ENCODE measurements around the gene GALNT2.

GALNT2 gene

GRCh38 chr1:230206976-230207375 lies 139.9 kb downstream of the GALNT2 start:
- Histone ChIP-seq H3K9me3 (replicated peaks; ENCODE audit: insufficient read depth, low read length) (no peaks in the 10 kb centered on the region), H3K27me3 (replicated peaks; ENCODE audit: insufficient read depth, low read length) (no peaks in the 10 kb centered on the region), H3F3A (ENCODE audit: insufficient read depth, low read length) (peaks cover 3% of the 10 kb centered on the region), H3K36me3 (replicated peaks; ENCODE audit: insufficient read depth, low read length) (no peaks in the 10 kb centered on the region), H3K9ac (ENCODE audit: low read length) (no peak overlapping the region), H3K27ac (ENCODE audit: low read length) (no peak overlapping the region), H3K4me1 (ENCODE audit: low read length) (peaks cover 5% of the 10 kb centered on the region), H3K4me2 (ENCODE audit: low read depth, low read length) (no peak overlapping the region), H2AFZ (ENCODE audit: low read length) (no peak overlapping the region), H3K4me3 (ENCODE audit: low read length) (no peak overlapping the region), H4K20me1 (ENCODE audit: insufficient read depth, low read length) (no peaks in the 10 kb centered on the region), H3K9me2 (replicated peaks; ENCODE audit: insufficient read depth, low read length) (no peaks in the 10 kb centered on the region), H3K79me2 (ENCODE audit: low read length) (peaks cover 41% of the 10 kb centered on the region)
- no peak for DNase-seq
- TF ChIP-seq EZH2 (optimal IDR thresholded peaks at IDR 0.05; ENCODE audit: low read depth, low read length) (no peak), CTCF (IDR thresholded peaks at IDR 0.05; ENCODE audit: low read length) (no peak)

- Histone ChIP-seq H3K9ac (ENCODE audit: low read length) (no peak overlapping the region), H2AFZ (ENCODE audit: low read length) (no peak overlapping the region), H3K9me3 (replicated peaks; ENCODE audit: insufficient read depth, low read length) (no peaks in the 10 kb centered on the region), H3K27me3 (replicated peaks; ENCODE audit: insufficient read depth, low read length) (no peaks in the 10 kb centered on the region), H3K4me1 (ENCODE audit: low read length) (peaks cover 10% of the 10 kb centered on the region), H3K79me2 (ENCODE audit: low read length) (peaks cover 44% of the 10 kb centered on the region), H3K36me3 (replicated peaks; ENCODE audit: insufficient read depth, low read length) (no peaks in the 10 kb centered on the region), H4K20me1 (ENCODE audit: insufficient read depth, low read length) (no peaks in the 10 kb centered on the region), H3F3A (ENCODE audit: insufficient read depth, low read length) (peaks cover 9% of the 10 kb centered on the region), H3K4me3 (ENCODE audit: low read length) (no peak overlapping the region), H3K9me2 (replicated peaks; ENCODE audit: insufficient read depth, low read length) (no peaks in the 10 kb centered on the region), H3K4me2 (ENCODE audit: low read depth, low read length) (no peak overlapping the region), H3K27ac (ENCODE audit: low read length) (no peak overlapping the region)
- DNase-seq = no peak
- TF ChIP-seq CTCF (IDR thresholded peaks at IDR 0.05; ENCODE audit: low read length) (no peak), EZH2phosphoT487 (IDR thresholded peaks at IDR 0.05; ENCODE audit: low read length) (no peak), EZH2 (optimal IDR thresholded peaks at IDR 0.05; ENCODE audit: low read depth, low read length) (no peak)
These were observed 140.6 kb downstream of the GALNT2 start for GRCh38 chr1:230207598-230207997.

GRCh38 chr1:230208619-230209261 lies 141.7 kb downstream of the GALNT2 start:
- peaks cover 54% of the 10 kb centered on the region for H3K79me2 ChIP-seq (ENCODE audit: low read length)
- TF ChIP-seq CTCF (IDR thresholded peaks at IDR 0.05; ENCODE audit: low read length) (no peak), EZH2 (optimal IDR thresholded peaks at IDR 0.05; ENCODE audit: low read depth, low read length) (no peak), EZH2phosphoT487 (IDR thresholded peaks at IDR 0.05; ENCODE audit: low read length) (no peak)
- no peak overlapping the region for H3K27ac ChIP-seq (ENCODE audit: low read length)
- H4K20me1 ChIP-seq (ENCODE audit: insufficient read depth, low read length) = no peaks in the 10 kb centered on the region
- DNase-seq = no peak
- no peaks in the 10 kb centered on the region for H3K27me3 ChIP-seq (replicated peaks; ENCODE audit: insufficient read depth, low read length)
- no peak overlapping the region for H2AFZ ChIP-seq (ENCODE audit: low read length)
- no peak overlapping the region for H3K9ac ChIP-seq (ENCODE audit: low read length)
- peaks cover 20% of the 10 kb centered on the region for H3K4me1 ChIP-seq (ENCODE audit: low read length)
- H3K36me3 ChIP-seq (replicated peaks; ENCODE audit: insufficient read depth, low read length) = no peaks in the 10 kb centered on the region
- no peak overlapping the region for H3K4me2 ChIP-seq (ENCODE audit: low read depth, low read length)
- no peaks in the 10 kb centered on the region for H3K9me3 ChIP-seq (replicated peaks; ENCODE audit: insufficient read depth, low read length)
- H3K9me2 ChIP-seq (replicated peaks; ENCODE audit: insufficient read depth, low read length) = no peaks in the 10 kb centered on the region
- H3K4me3 ChIP-seq (ENCODE audit: low read length) = no peak overlapping the region
- peaks cover 19% of the 10 kb centered on the region for H3F3A ChIP-seq (ENCODE audit: insufficient read depth, low read length)

All from MM.1S (cell line).